Prostate gland (tissue), 2 donors: ENCODE data around the gene MAD2L1BP.

ENCODE experiments used
- CTCF ChIP-seq, 4 experiments: fragments of 200-600 bp in 2 of 4; fragments of 450-650 bp in 2 of 4; sonication (generic) in 2 of 4; IDR thresholded peaks; 1 replicate in 3 of 4; 2 replicates in 1 of 4; pipeline ENCODE4 v1.5.1; 2016 to 2019; ENCODE audit warnings: antibody characterized with exemption in 4 of 4, mild to moderate bottlenecking in 2 of 4, moderate library complexity in 2 of 4
- POLR2A ChIP-seq: fragments of 450-650 bp; IDR thresholded peaks from one replicate; pipeline ENCODE4 v1.6.1; 2016; ENCODE audit warnings: antibody characterized with exemption, mild to moderate bottlenecking

- TF ChIP-seq CTCF (IDR thresholded peaks at IDR 0.05) (no peak), POLR2A (no peak)
Measured at GRCh38 chr6:43613721-43614395, 21.8 kb upstream of the MAD2L1BP start.
